Measurements from ENCODE around the gene RNASEL.

RNASEL gene

GRCh38 chr1:182600036-182600713 lies 11.1 kb upstream of the RNASEL start:
- no peak for DNase-seq

DNA sequence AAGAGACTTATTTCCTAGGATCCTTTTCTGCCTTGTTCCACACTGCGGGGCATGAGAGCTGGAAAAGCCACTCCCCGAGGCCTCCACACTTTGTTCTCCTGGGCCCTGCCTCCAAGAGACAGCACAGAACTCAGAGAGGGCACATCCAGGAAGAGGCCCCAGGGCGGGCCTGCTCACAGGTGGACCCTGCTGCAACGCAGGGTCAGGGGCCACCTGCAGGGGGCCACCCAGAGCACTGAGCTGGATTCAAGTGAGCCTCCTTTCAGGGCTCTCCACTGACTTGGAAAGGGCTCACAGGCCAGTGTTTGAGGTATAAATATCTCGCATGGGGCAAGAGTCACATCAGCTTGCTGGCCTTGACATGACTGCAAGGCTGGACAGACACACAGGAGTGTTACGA lies 10.3 kb upstream of the RNASEL start:
- DNase-seq: peak in 1 of 3 experiments; percentile 62

- DNase-seq: no peak
Measured at GRCh38 chr1:182598296-182598695, 9.2 kb upstream of the RNASEL start.

DNA sequence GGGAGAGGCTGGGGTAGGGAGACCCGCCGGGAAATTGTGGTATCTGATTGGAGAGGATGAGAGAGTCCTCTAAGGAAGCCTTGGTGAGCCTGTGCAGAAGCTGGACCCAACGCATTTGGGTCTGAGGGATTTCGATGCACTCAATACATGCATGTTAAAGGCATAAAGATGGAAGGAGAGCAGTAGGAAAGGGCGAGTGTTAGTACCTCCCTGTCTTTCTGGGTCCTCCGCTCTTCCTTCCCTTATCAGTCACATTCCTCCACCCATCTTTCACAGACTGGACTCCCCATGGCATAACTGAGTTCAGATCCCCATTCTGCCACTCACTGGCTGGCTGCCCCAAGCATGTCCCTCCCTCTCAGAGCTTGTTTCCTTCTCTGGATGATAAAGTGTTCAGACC lies 7.9 kb upstream of the RNASEL start:
- DNase-seq: no peak

DNA sequence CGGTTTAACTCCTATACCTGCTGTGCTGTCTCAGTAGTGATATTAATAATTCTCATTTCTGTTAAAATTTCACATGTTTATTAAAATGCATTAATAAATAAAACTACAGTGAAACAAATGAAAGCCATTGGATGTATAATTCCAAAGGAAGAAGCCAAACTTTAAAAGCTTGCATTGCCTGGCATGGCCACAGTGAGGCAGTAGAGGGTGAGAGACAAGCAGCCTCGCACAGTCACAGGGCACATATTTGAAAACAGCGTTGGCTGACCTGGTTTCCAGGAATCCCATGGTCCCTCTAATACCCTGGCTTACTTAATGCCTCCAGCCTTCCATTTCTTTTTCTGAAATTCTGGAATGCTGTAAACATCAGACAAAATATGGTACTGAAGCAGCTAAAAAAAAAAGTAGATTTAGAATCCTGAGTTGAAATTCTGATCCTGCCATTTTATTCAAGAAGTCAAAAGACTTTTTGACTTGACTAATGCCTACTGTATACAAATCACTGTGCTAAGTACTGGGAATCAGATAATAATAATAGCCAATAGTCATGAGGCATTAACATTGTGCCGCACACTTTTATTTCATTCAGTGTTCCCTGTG lies 6.7 kb upstream of the RNASEL start:
- peak; percentile 24 to 87 (median 75) for DNase-seq

DNA sequence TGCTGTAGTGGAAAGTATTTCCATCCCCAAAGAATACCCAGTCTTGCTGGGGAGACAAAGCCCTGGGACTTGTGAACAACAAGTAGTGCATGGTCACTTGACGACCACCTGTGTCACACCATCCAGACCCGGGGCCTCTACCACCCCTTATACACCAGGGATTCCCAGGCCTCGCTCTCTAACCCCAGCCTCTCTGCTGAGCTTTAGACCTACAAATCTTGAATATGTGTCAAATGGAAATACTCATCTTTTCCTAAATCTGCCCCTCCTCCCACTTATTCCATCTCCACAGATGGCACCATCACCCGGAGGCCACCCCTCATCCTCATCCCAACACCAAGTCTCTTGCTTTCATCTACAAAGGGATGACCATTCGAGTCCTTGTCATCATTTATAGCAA lies 875 bp upstream of the RNASEL start:
- no peak for DNase-seq

DNA sequence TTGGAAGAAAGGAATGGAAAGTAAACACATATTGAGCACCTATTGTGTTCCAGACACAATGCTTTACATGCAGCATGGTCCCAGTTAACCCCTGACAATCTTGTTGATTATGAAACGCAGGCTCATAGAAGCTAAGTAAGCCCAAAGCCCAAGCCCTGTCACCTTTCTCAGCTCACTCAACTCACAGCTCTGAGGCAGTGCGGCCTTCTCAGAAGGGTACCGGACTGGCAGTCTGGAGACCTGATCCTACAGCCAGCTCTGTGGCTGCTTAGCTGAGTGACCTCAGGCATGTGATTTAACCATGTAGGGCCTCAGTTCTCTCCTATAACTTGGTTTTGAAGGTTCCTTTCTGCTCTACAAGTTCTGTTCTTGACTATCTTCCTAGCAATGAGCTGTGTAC lies 464 bp upstream of the RNASEL start:
- no peak for DNase-seq

- peak in 1 of 3 experiments; percentile 42 for DNase-seq
Measured at GRCh38 chr1:182587666-182588499, 1.2 kb downstream of the RNASEL start.

DNA sequence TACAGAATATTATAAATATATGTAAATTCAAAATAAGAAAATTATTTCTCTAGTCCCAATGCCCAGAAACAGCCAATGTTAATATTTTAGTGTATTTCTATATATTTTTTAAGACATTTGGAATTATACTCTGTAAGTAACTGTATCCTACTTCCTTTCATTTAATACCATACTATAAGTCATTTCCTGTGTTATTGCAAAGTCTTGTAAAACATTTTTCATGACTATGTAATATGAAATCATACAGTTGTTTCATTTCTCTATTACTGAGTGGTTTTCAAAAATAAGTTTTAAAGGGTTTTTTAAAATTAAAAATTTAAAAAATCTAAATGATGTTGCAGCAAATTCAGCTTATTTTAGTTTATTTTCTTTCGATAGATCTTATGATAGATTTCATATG lies 2.0 kb downstream of the RNASEL start:
- no peak for DNase-seq

- no peak for DNase-seq
Measured at GRCh38 chr1:182586380-182586779, 2.7 kb downstream of the RNASEL start.

DNA sequence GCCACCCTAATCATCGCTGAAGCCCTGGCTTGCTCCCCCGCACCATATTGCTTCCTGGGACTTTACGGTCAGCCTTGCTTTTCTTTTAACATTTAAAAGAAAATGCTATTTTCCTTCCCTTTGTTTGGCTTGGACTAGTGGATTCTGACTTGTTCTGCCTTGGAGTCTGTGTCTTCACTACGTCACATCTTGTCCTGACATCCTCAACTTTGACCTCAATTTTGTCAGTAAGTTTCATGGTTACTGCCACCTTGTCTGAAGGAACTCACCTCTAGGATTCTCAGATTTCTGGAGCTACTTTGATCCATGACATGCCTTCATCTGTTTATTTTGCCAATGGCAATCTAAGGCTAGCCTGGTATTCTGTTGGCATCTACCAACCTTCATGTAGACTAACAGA lies 4.3 kb downstream of the RNASEL start:
- no peak for DNase-seq

DNA sequence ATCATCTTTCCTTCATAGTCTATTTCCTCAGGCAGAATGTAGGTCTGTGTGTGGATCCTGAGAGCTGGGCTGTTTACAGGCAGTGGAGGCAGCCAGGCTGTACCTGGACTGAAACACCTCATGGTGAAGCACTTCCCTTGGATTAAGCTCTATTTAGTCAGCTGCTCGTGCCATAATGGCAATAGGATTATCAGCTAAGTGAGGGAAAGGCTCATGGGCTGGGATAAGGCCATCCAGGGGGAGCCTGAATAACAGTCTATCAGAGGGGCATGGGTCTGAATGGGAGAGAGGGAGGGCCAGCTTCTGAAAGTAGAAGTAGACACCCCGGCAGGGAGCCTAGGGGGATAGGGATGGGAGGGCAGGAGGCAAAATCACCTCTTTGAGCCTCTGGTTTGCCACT lies 8.3 kb downstream of the RNASEL start:
- DNase-seq: no peak

GRCh38 chr1:182575540-182576149 lies 13.4 kb downstream of the RNASEL start:
- no peak for DNase-seq

- no peak for DNase-seq
Measured at GRCh38 chr1:182574156-182574555, 14.9 kb downstream of the RNASEL start.

GRCh38 chr1:182570611-182570970 lies 18.5 kb downstream of the RNASEL start:
- no peak for DNase-seq

- DNase-seq: no peak
Measured at GRCh38 chr1:182569939-182570610, 19.0 kb downstream of the RNASEL start.

- DNase-seq: no peak
Measured at GRCh38 chr1:182568647-182569284, 20.3 kb downstream of the RNASEL start.

DNA sequence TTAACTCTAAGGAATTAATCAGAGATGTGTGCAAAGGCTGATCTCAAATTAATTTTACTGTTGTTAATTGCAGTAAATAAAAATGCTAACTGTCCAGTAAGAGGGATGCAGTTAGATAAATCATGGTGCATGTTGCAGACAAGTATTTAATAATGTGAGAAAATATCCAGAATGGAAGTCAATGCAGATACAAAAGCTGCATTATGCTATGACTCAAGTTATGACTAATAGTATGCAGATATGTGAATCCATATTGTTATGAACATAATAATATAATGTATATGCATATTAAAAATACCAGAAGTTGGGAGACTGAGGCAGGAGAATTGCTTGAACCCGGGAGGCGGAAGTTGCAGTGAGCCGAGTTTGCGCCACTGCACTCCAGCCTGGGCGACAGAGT lies 21.4 kb downstream of the RNASEL start:
- no peak for DNase-seq

GRCh38 chr1:182565537-182565936 lies 23.5 kb downstream of the RNASEL start:
- DNase-seq: no peak

GRCh38 chr1:182564406-182565004 lies 24.6 kb downstream of the RNASEL start:
- no peak for DNase-seq

- no peak for DNase-seq
Measured at GRCh38 chr1:182563095-182563494, 26.0 kb downstream of the RNASEL start.

DNA sequence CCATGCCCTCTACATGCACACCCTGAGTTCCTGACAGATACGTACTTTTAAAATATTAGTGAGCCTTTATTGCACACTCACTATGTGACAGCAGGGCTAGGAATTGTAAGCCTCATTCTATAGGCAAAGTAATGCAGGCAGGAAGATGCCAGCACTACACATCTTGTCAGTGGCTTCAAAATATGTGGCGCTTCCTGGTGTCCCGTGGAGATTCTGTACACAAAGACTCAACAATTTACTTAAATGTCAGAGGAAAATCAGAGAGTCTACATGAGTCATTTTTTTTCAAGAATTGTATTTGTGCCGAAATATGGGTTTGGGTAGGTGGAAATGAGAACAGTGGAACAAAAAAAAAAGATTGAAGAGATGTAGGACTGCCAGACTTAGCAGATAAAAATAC lies 27.6 kb downstream of the RNASEL start:
- no peak for DNase-seq

Measured in NCI-H1417 (cell line).